Endothelial cell of umbilical vein (primary cell): Measurements from ENCODE around the gene ANKS1A. TPM values are rescaled to one million over a fixed set of nuclear protein-coding genes. Genes with fewer than 3 reads are reported as not detected.

Source experiments
- BruUV-seq: library from RNA; stranded (reverse); fragments of 400-500 nt; replicated peaks from 2 replicates; lab custom pipeline; 2021; lab: Mats Ljungman, UMichigan
- CTCF ChIA-PET: fragments of 300-600, 350-600 bp; sonication (Branson Sonifier 250); formaldehyde crosslinking; loops from one replicate; lab custom pipeline; 2021; ENCODE audit warnings: antibody characterized with exemption, inconsistent platforms; lab: Charles Lee
- POLR2A ChIA-PET: fragments of 300-600, 350-600 bp; sonication (Branson Sonifier 250); formaldehyde crosslinking; loops from one replicate; lab custom pipeline; 2021; ENCODE audit warnings: antibody characterized with exemption, inconsistent platforms; lab: Charles Lee
- DNase-seq: peaks from one replicate; pipeline ENCODE4 v3.0.0-alpha.2; 2011; ENCODE audit warnings: low read depth, low spot score
- FAIRE-seq: peaks from 2 replicates; lab custom pipeline; 2011; peaks lifted over from hg19 to GRCh38; lab: Jason Lieb, UNC
- H2AFZ ChIP-seq: 2 replicates; pipeline ENCODE4 v1.6.0; 2012; ENCODE audit warnings: low read depth, low read length, control low read depth, inconsistent platforms
- H3K27ac ChIP-seq: 2 replicates; pipeline ENCODE4 v1.5.1; 2011; ENCODE audit warnings: low read depth, mild to moderate bottlenecking, control low read depth, low read length, moderate library complexity; ENCODE audit not compliant: insufficient read depth
- H3K27me3 ChIP-seq, 2 experiments: 2 replicates each; pipeline versions ENCODE4 v1.6.0 to v1.6.1; 2011; ENCODE audit warnings: low read length in 2 of 2, mixed read lengths in 1 of 2; ENCODE audit not compliant: control insufficient read depth in 2 of 2, insufficient read depth in 2 of 2
- H3K36me3 ChIP-seq, 2 experiments: 2 replicates in 1 of 2; 3 replicates in 1 of 2; pipeline ENCODE4 v1.5.1; 2011; ENCODE audit warnings: low read length in 2 of 2, mild to moderate bottlenecking in 1 of 2, moderate library complexity in 1 of 2; ENCODE audit not compliant: control insufficient read depth in 2 of 2, insufficient read depth in 2 of 2; ENCODE audit errors: extremely low read depth in 1 of 2
- H3K4me1 ChIP-seq: 3 replicates; pipeline ENCODE4 v1.5.1; 2011; ENCODE audit warnings: mild to moderate bottlenecking, low read length; ENCODE audit not compliant: control insufficient read depth, insufficient read depth; ENCODE audit errors: extremely low read depth
- H3K4me2 ChIP-seq: 2 replicates; pipeline ENCODE4 v1.6.1; 2011; ENCODE audit warnings: low read length, control low read depth, mixed read lengths; ENCODE audit not compliant: insufficient read depth
- H3K4me3 ChIP-seq, 3 experiments: fragments of 200-600 bp in 1 of 3; sonication (generic), shearing (Covaris generic) in 1 of 3; replicated peaks in 1 of 3; 2 replicates each; pipeline ENCODE4 v1.5.1; 2011 to 2016; ENCODE audit warnings: control low read depth in 3 of 3, low read length in 3 of 3, mild to moderate bottlenecking in 2 of 3, inconsistent platforms in 1 of 3, low read depth in 1 of 3, moderate library complexity in 1 of 3; ENCODE audit not compliant: insufficient read depth in 1 of 3
- H3K79me2 ChIP-seq: 2 replicates; pipeline ENCODE4 v1.6.0; 2012; ENCODE audit warnings: low read length, inconsistent platforms; ENCODE audit not compliant: control insufficient read depth, insufficient read depth
- H3K9ac ChIP-seq: replicated peaks from 2 replicates; pipeline ENCODE3; 2011; ENCODE audit warnings: low read length, control low read depth; ENCODE audit not compliant: insufficient read depth; ENCODE audit errors: extremely low read depth
- H3K9me1 ChIP-seq: replicated peaks from 3 replicates; pipeline ENCODE4 v1.6.0; 2011; ENCODE audit warnings: mild to moderate bottlenecking, low read length; ENCODE audit not compliant: control insufficient read depth, insufficient read depth; ENCODE audit errors: extremely low read depth
- H3K9me3 ChIP-seq: replicated peaks from 2 replicates; pipeline ENCODE4 v1.5.1; 2012; ENCODE audit warnings: low read length, inconsistent platforms; ENCODE audit not compliant: control insufficient read depth, insufficient read depth
- H4K20me1 ChIP-seq: replicated peaks from 2 replicates; pipeline ENCODE3; 2011; ENCODE audit warnings: mild to moderate bottlenecking, low read length; ENCODE audit not compliant: control insufficient read depth, insufficient read depth; ENCODE audit errors: extremely low read depth
- EZH2 ChIP-seq: IDR thresholded peaks from 2 replicates; pipeline ENCODE4 v1.6.1; 2012; ENCODE audit warnings: borderline replicate concordance, low read depth, mild to moderate bottlenecking, moderate library complexity, low read length, inconsistent platforms; ENCODE audit not compliant: severe bottlenecking
- FOS ChIP-seq: IDR thresholded peaks from 2 replicates; pipeline ENCODE4 v1.6.1; 2011; ENCODE audit warnings: mild to moderate bottlenecking, low read length, moderate library complexity, borderline replicate concordance; ENCODE audit not compliant: insufficient read depth
- GATA2 ChIP-seq: IDR thresholded peaks from 2 replicates; pipeline ENCODE4 v1.7.0; 2011; ENCODE audit warnings: low read depth, mild to moderate bottlenecking, moderate library complexity, mixed read lengths, low read length; ENCODE audit not compliant: insufficient read length, insufficient read depth
- JUN ChIP-seq: IDR thresholded peaks from 2 replicates; pipeline ENCODE4 v1.6.1; 2011; ENCODE audit warnings: borderline replicate concordance, low read depth; ENCODE audit not compliant: insufficient read length, insufficient read depth
- MYC ChIP-seq: IDR thresholded peaks from one replicate; pipeline ENCODE4 v1.6.1; 2011; ENCODE audit warnings: mild to moderate bottlenecking, low read depth, low read length
- POLR2A ChIP-seq: IDR thresholded peaks from 2 replicates; pipeline ENCODE4 v1.6.1; 2012; ENCODE audit warnings: low read depth, mild to moderate bottlenecking, control low read depth, low read length
- POLR2AphosphoS5 ChIP-seq: IDR thresholded peaks from 2 replicates; pipeline ENCODE4 v1.6.1; 2012; ENCODE audit warnings: low read depth, mild to moderate bottlenecking, control low read depth, low read length, moderate library complexity; ENCODE audit not compliant: insufficient read depth
- dilution Hi-C: fragments of 300-500 bp; cut with MboI; formaldehyde crosslinking; loops from one replicate; pipeline ENCODE4 v1.15.0; 2019; ENCODE audit warnings: low sequenced_read_pairs; ENCODE audit not compliant: extremely low pct_ligation_motif_present
- intact Hi-C: fragments of 100-400 bp; cut with micrococcal nuclease; formaldehyde crosslinking; loops from one replicate; pipeline ENCODE4 v1.10.0; 2022
- polyA plus RNA-seq, 4 experiments: library from polyadenylated mRNA; depleted of rRNA in 3 of 4; stranded (reverse) in 3 of 4; unstranded in 1 of 4; fragments of >200 nt; gene quantifications; 2 replicates each; pipeline versions ENCODE4 v1.2.1 to v1.2.3, GENCODE V29; 2011 to 2012; ENCODE audit warnings: missing spikeins in 1 of 4
- total RNA-seq: library from RNA; stranded (reverse); gene quantifications from 2 replicates; pipeline ENCODE4 v1.2.3, GENCODE V29; 2021
- TF ChIP-seq, protein P1 (sequence below): IDR thresholded peaks from 2 replicates; pipeline ENCODE4 v1.6.1; 2011; ENCODE audit not compliant: insufficient read depth, insufficient read length
- TF ChIP-seq, protein P2 (sequence below), 2 donors: IDR thresholded peaks; 1 replicate in 1 of 2; 2 replicates in 1 of 2; pipeline ENCODE4 v1.5.1; 2011; ENCODE audit warnings: low read length in 2 of 2, mild to moderate bottlenecking in 2 of 2, moderate library complexity in 2 of 2, control low read depth in 1 of 2, inconsistent platforms in 1 of 2, low read depth in 1 of 2; ENCODE audit not compliant: insufficient read depth in 1 of 2; ENCODE audit errors: extremely low read depth in 1 of 2

Gene ANKS1A
- total and polyA plus RNA-seq, 2 donors (not counting 3 experiments of a cell fraction or from before 2014, with no cell fraction given): 8.9 to 26.1 TPM

DNA sequence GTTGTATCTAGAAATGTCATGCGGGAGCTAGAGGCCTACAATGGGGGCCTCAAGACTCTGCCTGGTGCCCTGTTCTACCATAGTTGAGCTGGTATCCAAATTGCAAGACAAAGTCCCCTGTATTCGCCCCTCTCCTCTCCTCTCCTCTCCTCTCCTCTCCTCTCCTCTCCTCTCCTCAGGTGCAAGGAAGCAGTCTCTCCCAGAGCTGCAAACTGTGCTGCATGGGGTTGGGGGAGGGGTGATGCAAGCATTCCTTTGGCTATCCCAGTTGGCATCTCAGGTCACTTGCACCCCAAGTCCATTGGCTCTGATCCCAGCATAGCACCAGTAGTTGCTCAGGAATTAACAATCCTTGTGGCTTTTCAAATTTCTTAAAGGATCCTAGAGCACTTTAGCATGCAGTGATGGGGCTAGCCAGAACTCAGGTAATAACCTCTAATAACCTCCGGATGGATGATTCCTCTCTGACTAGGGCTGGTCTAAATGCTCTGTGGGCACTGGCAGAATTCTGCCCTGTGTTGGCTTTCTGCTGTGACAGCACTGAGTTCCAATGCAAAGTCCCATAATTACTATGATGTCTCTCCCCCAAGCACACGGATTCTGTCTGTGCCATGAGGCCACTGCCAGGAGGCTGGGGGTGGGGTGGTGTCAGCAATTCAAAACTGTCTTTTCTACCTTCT, 36.5 kb upstream of the ANKS1A start:
- CTCF ChIA-PET: no interaction called here
- FAIRE-seq: no peak

More for the DNA sequence above, 36.5 kb upstream of the ANKS1A start:
- Histone ChIP-seq H3K9me1 (no peaks in the 10 kb centered on the region), H3K9ac (no peak overlapping the region), H3K79me2 (no peaks in the 10 kb centered on the region), H3K9me3 (no peaks in the 10 kb centered on the region), H3K4me1 (no peaks in the 10 kb centered on the region), H4K20me1 (no peaks in the 10 kb centered on the region), H3K27ac (no peak overlapping the region), H2AFZ (no peak overlapping the region), H3K4me3 (no peak overlapping the region), H3K4me2 (no peak overlapping the region), H3K27me3 (no peaks in the 10 kb centered on the region), H3K36me3 (peaks cover 0 to 8% of the 10 kb centered on the region in 2 experiments)
- intact Hi-C loops (no loop called here), dilution Hi-C loops (no loop called here)
- no peak for DNase-seq
- POLR2A ChIA-PET: no interaction called here
- no TSS peak for BruUV-seq
- TF ChIP-seq POLR2A: no peak
- TF ChIP-seq POLR2AphosphoS5: no peak
- TF ChIP-seq, protein P1, sequence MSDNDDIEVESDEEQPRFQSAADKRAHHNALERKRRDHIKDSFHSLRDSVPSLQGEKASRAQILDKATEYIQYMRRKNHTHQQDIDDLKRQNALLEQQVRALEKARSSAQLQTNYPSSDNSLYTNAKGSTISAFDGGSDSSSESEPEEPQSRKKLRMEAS: no peak
- TF ChIP-seq FOS: no peak
- TF ChIP-seq JUN: no peak
- no peak for TF ChIP-seq MYC
- TF ChIP-seq, protein P2, sequence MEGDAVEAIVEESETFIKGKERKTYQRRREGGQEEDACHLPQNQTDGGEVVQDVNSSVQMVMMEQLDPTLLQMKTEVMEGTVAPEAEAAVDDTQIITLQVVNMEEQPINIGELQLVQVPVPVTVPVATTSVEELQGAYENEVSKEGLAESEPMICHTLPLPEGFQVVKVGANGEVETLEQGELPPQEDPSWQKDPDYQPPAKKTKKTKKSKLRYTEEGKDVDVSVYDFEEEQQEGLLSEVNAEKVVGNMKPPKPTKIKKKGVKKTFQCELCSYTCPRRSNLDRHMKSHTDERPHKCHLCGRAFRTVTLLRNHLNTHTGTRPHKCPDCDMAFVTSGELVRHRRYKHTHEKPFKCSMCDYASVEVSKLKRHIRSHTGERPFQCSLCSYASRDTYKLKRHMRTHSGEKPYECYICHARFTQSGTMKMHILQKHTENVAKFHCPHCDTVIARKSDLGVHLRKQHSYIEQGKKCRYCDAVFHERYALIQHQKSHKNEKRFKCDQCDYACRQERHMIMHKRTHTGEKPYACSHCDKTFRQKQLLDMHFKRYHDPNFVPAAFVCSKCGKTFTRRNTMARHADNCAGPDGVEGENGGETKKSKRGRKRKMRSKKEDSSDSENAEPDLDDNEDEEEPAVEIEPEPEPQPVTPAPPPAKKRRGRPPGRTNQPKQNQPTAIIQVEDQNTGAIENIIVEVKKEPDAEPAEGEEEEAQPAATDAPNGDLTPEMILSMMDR (IDR thresholded peaks at IDR 0.05; ENCODE audit: extremely low read depth in 1 of 2, insufficient read depth in 1 of 2, low read depth in 1 of 2, low read length in 2 of 2): no peak
- no peak for TF ChIP-seq EZH2
- TF ChIP-seq GATA2: no peak
